Muscle layer of duodenum (tissue), 2 donors: ENCODE results near the gene CLEC3B.
A peak's percentile ranks its signal among the peaks of the same experiment; 100 is the strongest.
"Not testable (repeated sequence)": the region's sequence is repeated elsewhere in the genome, so short reads cannot be mapped to it uniquely, and the experiment has no call there.

Source experiments
- H3K27ac ChIP-seq: one replicate; pipeline ENCODE4 v1.7.0; 2013; ENCODE audit warnings: mild to moderate bottlenecking, low read length
- H3K27me3 ChIP-seq: one replicate; pipeline ENCODE4 v1.7.0; 2013; ENCODE audit warnings: low read depth, mild to moderate bottlenecking, control low read depth, low read length
- H3K36me3 ChIP-seq, 2 donors: one replicate each; pipeline ENCODE4 v1.7.0; 2013; ENCODE audit warnings: low read length in 2 of 2, control low read depth in 1 of 2, mild to moderate bottlenecking in 1 of 2; ENCODE audit not compliant: insufficient read depth in 2 of 2, control insufficient read depth in 1 of 2
- H3K4me1 ChIP-seq, 2 donors: one replicate each; pipeline ENCODE4 v1.7.0; 2013; ENCODE audit warnings: low read length in 2 of 2, mild to moderate bottlenecking in 2 of 2, control low read depth in 1 of 2, moderate library complexity in 1 of 2; ENCODE audit not compliant: insufficient read depth in 2 of 2, control insufficient read depth in 1 of 2
- H3K4me3 ChIP-seq, 2 donors: one replicate each; pipeline ENCODE4 v1.7.0; 2013; ENCODE audit warnings: low read length in 2 of 2, low read depth in 1 of 2, mild to moderate bottlenecking in 1 of 2
- H3K9me3 ChIP-seq, 2 donors: one replicate each; pipeline ENCODE4 v1.7.0; 2013; ENCODE audit warnings: low read length in 2 of 2, control low read depth in 1 of 2, mild to moderate bottlenecking in 1 of 2; ENCODE audit not compliant: control insufficient read depth in 1 of 2
- donor health status: healthy.

CLEC3B gene

DNA sequence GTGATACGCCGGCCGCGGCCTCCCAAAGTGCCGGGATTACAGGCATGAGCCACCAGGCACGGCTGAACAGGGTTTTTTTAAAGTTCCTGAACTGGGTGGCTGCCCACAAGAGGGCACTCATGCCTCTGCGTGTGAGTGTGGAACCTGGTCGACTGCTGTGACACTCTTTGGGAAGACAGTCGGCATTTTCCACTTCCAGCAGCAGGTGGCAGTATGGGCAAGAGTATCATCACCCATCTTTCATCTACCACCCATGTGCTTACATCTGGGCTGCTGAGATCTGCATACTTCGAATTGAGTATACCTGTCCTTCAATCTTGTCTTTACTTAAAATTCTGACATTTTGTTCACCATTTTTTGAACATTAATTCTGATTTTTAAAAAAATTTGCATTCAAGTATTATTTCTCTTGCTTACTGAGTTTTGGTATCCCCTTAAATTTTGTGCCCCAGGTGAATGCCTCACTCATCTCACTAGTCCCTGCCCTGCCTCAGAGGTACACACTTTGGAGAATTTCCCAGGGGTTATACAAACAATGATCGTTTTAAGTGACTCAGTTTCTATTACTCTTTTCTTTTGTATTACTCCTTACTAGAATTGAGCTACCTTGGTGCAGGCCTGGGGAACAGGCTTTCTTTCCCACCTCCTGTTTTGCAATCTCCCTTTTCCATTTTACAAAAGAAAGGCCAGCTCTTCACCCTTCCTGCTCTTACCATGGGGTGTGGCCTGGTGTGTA, 11.8 kb downstream of the CLEC3B start:
- Histone ChIP-seq H3K9me3 (no peaks in the 10 kb centered on the region), H3K36me3 (no peaks in the 10 kb centered on the region), H3K27ac (no peak overlapping the region), H3K4me3 (no peak overlapping the region), H3K27me3 (peaks cover 5% of the 10 kb centered on the region), H3K4me1 (peaks cover 14 to 30% of the 10 kb centered on the region in 2 donors)

DNA sequence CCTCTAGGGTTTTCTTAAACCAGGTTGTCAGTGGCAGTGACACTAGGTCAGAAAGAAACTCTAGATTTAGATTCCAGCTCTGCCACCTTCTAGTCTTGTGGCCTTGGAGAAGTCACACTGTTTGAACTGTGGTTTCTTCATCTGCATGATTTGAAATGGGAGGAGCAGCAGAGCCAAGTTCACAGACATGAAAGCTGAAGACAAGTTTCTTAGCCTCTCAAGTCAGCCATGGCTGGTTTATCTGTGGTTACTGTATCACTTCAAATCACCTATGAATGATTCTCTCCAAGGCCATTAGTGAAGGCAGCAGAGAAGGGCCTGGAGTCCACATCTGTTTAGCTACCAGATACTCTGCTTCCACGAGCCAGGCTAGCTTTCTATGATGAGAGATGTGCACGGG, 15.6 kb downstream of the CLEC3B start:
- H3K27ac ChIP-seq, result no peak overlapping the region
- no peaks in the 10 kb centered on the region for H3K9me3 ChIP-seq
- no peaks in the 10 kb centered on the region for H3K36me3 ChIP-seq
- H3K27me3 ChIP-seq, result peaks cover 5% of the 10 kb centered on the region
- H3K4me3 ChIP-seq, result no peak overlapping the region
- peaks cover 0 to 6% of the 10 kb centered on the region in 2 donors for H3K4me1 ChIP-seq

- no peak overlapping the region for H3K4me3 ChIP-seq
- no peaks in the 10 kb centered on the region for H3K36me3 ChIP-seq
- peaks cover 0 to 1% of the 10 kb centered on the region in 2 donors for H3K4me1 ChIP-seq
- H3K27me3 ChIP-seq, result no peaks in the 10 kb centered on the region
- no peaks in the 10 kb centered on the region for H3K9me3 ChIP-seq
- H3K27ac ChIP-seq, result no peak overlapping the region
Observed at GRCh38 chr3:45042162-45042561, 16.1 kb downstream of the CLEC3B start.

GRCh38 chr3:45043728-45044299, 17.7 kb downstream of the CLEC3B start:
- Histone ChIP-seq H3K36me3 (no peaks in the 10 kb centered on the region), H3K4me1 (no peaks in the 10 kb centered on the region), H3K4me3 (no peak overlapping the region), H3K9me3 (no peaks in the 10 kb centered on the region), H3K27ac (no peak overlapping the region), H3K27me3 (no peaks in the 10 kb centered on the region)

DNA sequence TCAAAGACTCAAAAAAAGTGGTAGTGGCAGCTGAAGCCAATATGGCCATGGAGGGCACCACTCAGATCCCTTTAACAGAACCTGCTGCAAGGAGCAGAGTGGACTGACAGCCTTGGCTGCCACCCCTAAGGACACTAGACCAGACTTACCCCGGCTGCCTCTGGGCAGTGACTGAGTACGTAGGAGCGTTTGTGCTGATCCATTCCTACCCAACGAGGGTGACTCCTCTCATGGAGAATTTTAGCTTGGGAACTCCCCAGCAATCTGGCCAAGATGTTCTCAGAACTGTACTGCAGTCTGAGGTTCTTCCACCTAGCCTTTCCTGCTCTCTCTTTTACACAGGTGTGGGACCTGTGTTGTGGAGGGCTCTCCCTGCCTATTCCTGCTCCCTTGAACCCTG, 22.1 kb downstream of the CLEC3B start:
- Histone ChIP-seq H3K27ac (no peak overlapping the region), H3K36me3 (no peaks in the 10 kb centered on the region), H3K27me3 (no peaks in the 10 kb centered on the region), H3K4me1 (no peaks in the 10 kb centered on the region), H3K4me3 (no peak overlapping the region), H3K9me3 (no peaks in the 10 kb centered on the region)

- Histone ChIP-seq H3K4me3 (no peak overlapping the region), H3K27me3 (no peaks in the 10 kb centered on the region), H3K4me1 (no peaks in the 10 kb centered on the region), H3K9me3 (no peaks in the 10 kb centered on the region), H3K27ac (no peak overlapping the region), H3K36me3 (no peaks in the 10 kb centered on the region)
Observed at GRCh38 chr3:45049807-45050206, 23.7 kb downstream of the CLEC3B start.

DNA sequence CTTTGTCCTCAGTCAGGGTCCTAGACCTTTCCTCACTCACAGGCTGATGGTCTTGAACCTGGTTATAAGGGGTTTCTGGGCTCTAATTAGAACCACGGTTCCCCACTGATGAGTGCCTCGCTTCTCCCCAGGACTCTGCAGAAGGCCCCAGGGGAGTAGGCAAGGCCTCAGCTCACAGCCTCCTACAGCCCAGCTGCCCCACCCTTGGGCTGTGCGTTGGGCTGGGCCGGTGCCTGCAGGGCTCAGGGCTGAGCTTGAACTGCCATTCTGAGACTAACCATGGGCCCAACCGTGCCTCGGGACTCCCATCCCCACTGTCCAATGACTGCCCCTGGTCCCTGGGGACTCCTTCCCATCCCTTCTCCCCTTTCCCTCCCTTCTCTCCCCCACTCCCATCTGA, 25.6 kb downstream of the CLEC3B start:
- Histone ChIP-seq H3K9me3 (no peaks in the 10 kb centered on the region), H3K4me3 (no peak overlapping the region), H3K27me3 (no peaks in the 10 kb centered on the region), H3K4me1 (peaks cover 0 to 5% of the 10 kb centered on the region in 2 donors), H3K36me3 (no peaks in the 10 kb centered on the region), H3K27ac (no peak overlapping the region)

- H3K4me3 ChIP-seq, H3K36me3 ChIP-seq, H3K9me3 ChIP-seq, H3K27me3 ChIP-seq, H3K4me1 ChIP-seq, H3K27ac ChIP-seq: not testable (repeated sequence)
Observed at GRCh38 chr3:45053805-45054195, 27.7 kb downstream of the CLEC3B start.

- no peaks in the 10 kb centered on the region for H3K36me3 ChIP-seq
Observed at GRCh38 chr3:45054196-45054857, 28.2 kb downstream of the CLEC3B start.

GRCh38 chr3:45055032-45055410, 28.9 kb downstream of the CLEC3B start:
- Histone ChIP-seq H3K4me1 (peaks cover 0 to 5% of the 10 kb centered on the region in 2 donors), H3K9me3 (no peaks in the 10 kb centered on the region), H3K36me3 (no peaks in the 10 kb centered on the region), H3K4me3 (no peak overlapping the region), H3K27ac (peak overlapping the region; percentile 20), H3K27me3 (no peaks in the 10 kb centered on the region)

More at GRCh38 chr3:45054196-45054857, 28.2 kb downstream of the CLEC3B start:
- Histone ChIP-seq H3K4me3 (no peak overlapping the region), H3K4me1 (peaks cover 0 to 5% of the 10 kb centered on the region in 2 donors), H3K27me3 (no peaks in the 10 kb centered on the region), H3K27ac (no peak overlapping the region), H3K9me3 (no peaks in the 10 kb centered on the region)

DNA sequence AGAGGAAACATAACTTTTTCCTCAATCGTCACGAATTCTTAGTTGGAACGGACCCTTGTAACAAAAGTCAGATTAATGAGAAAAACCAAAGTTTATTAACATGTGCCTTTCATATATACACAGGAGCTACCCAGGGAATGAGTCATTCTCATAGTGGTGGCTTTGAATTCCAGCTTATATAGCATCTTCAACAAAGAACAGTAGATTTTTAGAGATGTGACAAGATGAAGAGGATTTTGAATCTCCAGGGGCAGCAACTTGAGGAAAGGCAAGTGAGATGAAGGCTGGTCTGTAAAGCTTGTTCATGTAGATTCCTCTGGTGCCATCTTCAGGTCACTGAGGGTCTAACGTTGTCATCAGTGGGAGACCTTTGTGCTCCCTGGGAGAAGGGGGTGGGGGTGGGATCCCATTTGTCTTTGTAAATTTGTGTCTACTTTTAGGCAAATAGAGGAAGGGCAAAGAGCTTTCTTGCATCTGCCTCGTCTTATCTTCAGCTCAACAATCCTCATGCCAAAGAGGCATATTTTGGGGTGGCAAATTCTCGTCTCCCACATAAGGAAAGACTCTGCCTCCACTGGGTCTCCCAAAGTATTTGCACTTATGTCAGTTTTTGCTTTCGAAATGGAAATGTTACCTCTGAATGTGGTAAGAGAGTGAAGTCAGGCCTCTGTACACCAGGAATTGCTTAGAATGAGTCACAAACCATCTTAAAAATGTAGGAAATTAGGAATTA, 29.5 kb downstream of the CLEC3B start:
- Histone ChIP-seq H3K27me3 (no peaks in the 10 kb centered on the region), H3K4me3 (no peak overlapping the region), H3K4me1 (peaks cover 0 to 5% of the 10 kb centered on the region in 2 donors), H3K27ac (peak overlapping the region; percentile 20), H3K9me3 (no peaks in the 10 kb centered on the region), H3K36me3 (no peaks in the 10 kb centered on the region)
